HG03457 (cell line): ENCODE data around the gene BCOR.

ENCODE experiments used
- ATAC-seq: cut with Tn5 transposase; IDR thresholded peaks from one replicate; pipeline ENCODE4 v1.9.1; 2021; ENCODE audit warnings: moderate number of reproducible peaks; ENCODE audit not compliant: unreplicated experiment

The BCOR gene

GRCh38 chrX:40068048-40068447, 29.7 kb downstream of the BCOR start:
- no peak for ATAC-seq

- no peak for ATAC-seq
These were observed 31.1 kb downstream of the BCOR start for GRCh38 chrX:40066700-40067099.

- ATAC-seq = no peak
These were observed 32.3 kb downstream of the BCOR start for GRCh38 chrX:40065296-40066046.

DNA sequence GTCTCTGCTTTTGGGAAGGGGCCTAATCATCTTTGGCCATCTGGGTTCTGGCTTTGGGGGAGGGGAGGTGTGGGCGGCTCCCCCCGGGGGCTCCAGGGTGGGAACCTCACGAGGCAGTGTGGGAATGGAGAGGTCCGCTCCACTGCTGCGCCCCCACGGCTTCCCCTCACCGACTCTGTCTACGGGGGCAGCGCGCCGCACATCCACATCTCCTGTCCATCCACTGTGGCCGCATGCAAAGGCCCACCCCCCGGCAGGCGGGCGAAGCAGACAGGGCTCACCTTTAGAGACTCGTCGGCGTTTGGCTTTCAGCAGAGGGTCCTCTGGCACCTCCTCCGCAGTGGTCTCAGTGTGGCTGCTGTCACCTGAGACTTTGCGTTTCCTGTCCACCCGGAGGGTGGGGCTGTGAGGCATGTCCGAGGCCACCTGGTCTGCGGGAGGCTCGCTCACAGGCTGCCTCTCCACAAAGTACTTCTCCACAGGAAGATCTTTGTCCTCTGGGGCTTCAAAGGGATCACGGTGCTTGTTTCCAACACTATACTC, 33.6 kb downstream of the BCOR start:
- ATAC-seq = no peak

- ATAC-seq = no peak
These were observed 34.2 kb downstream of the BCOR start for GRCh38 chrX:40063555-40063954.

- ATAC-seq = no peak
These were observed 35.1 kb downstream of the BCOR start for GRCh38 chrX:40062525-40063155.

GRCh38 chrX:40061871-40062524, 35.8 kb downstream of the BCOR start:
- ATAC-seq = no peak

- no peak for ATAC-seq
These were observed 36.8 kb downstream of the BCOR start for GRCh38 chrX:40061005-40061404.

GRCh38 chrX:40060356-40060845, 37.4 kb downstream of the BCOR start:
- ATAC-seq = no peak

DNA sequence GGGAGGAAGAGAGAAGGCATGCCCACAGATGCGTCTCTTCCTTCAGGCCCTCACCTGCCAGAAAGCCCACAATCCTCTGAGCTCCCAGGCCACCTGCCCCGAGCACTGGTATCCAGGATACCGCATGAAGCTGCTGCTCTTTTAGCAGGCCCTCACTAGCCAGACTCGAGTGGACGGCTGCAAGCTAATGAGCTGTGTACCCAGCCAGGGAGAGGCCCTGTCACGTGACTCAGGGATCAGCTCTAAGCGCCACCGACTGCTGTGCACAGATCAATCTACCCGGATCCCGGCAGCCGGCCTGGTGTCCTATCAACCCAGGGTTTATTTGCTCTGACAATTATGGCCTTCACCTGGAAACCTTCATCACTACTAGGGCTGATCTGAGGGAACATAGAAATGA, 39.0 kb downstream of the BCOR start:
- ATAC-seq = no peak

DNA sequence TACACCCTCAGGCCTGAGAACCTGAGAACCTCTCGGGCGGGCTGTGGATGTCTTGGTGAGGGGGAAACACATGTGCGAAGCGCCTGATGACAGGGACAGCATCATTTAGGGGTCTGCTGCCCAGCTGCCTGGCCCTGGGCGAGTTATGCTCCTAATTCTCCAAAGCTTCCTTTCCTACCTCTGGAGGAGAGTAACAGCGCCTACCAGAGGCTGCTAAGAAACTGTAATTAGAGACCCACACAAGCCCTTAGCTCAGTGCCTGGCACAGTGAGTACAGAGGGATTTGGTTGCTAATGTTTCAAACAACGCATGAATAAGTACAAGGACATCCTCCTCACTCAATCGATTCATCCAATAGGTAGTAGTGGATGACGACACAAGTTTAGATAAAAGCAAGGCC, 40.4 kb downstream of the BCOR start:
- ATAC-seq = no peak

GRCh38 chrX:40056420-40056819, 41.3 kb downstream of the BCOR start:
- ATAC-seq = no peak

DNA sequence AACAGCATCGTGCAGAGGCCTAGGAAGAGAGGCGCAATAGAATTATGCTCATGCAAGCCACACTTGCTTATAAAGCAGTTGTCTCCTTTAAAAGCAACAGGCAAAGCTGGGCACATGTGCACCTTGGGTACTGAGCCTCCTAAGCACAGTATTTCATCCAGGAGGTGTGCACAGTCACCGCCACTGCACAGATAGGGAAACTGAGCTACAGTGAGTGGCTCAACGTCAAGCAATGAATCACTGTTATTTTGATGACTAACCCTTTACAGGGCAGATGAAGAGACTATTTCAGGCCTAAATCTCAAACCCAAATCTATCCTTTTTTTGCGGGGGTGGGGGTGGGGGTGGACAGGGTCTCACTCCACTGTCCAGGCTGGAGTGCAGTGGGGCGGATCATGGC, 42.3 kb downstream of the BCOR start:
- no peak for ATAC-seq

GRCh38 chrX:40054793-40055192, 43.0 kb downstream of the BCOR start:
- no peak for ATAC-seq

DNA sequence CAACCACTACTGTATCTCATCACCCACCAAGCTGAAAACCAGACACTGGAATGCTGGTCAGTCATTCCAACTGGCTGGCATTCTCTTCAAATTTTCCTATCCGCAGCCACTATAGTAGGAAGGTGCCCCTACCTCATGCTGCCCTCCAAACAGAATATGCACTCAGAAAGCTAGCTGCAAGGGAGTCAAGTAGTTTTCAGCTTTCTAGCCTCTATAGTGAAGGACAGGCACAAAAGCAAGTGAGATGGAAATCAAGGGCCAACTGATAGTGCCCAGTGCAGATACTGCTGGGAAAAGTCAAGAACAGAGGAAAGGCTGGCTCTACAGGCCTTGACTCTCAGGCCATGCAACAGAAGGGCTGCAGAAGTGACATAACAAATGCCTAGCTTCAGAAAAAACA, 47.2 kb downstream of the BCOR start:
- no peak for ATAC-seq

DNA sequence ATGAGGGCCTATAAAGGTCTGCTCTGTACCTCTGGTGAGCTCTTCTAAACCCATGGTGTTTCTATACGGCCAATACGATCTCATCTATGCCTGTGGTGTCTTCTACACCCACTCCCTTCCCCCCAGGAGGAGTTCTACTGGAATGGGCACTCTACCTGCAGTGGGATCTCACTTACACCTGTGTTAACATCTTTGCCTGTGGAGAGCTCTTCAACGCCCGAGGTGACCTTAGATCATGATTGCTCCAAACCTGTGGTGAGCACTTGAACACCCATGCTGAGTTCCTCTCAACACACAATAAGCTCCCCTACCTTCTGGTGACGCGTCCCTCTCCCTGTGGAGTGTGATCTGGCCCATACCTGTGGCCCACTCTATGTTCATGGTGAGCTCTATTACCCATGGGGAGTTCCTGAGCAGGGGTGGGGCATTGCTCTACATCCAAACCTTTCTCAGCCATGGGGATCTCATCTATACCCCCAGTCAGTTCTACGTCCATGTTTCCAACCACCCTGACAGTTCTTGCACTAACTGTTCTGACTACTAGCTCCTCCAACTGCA, 48.6 kb downstream of the BCOR start:
- no peak for ATAC-seq

GRCh38 chrX:40047485-40047884, 50.3 kb downstream of the BCOR start:
- ATAC-seq = no peak

DNA sequence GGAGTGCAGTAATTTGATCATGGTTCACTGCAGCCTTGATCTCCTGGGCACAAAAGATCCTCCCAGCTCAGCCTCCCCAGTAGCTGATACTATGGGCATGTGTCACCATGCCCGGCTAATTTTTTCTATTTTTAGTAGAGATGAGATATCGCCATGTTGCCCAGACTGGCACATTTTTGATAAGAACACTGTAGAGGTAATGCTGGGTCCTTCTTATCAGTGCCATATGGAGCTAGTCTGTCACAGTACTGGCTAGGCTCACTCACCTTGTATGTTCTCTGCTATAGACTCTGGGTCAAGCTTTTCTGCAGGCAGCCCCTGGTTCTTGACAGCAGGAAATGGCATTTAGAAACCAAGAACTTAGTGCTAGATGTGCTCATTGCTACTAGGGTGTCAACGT, 53.9 kb downstream of the BCOR start:
- ATAC-seq = no peak

DNA sequence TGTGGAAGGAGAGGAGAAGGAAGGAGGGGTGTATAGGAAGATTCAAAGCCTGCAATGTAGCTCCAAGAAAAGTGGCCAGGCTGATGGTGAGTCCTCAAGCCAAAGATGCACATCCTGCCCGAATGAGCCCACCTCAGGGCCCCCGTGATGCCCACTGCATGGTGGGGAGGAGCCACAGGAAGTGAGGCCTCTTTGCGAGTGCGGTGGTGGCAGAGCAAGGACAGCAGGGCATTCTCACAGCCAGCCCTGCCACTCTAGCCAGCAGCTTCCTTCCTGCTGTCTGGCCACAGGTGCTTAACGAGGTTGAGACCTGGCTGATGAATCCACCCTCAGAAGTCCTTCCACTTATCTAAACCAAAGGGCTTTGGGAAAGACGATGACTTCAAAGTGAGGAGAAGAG, 55.8 kb downstream of the BCOR start:
- ATAC-seq = no peak

DNA sequence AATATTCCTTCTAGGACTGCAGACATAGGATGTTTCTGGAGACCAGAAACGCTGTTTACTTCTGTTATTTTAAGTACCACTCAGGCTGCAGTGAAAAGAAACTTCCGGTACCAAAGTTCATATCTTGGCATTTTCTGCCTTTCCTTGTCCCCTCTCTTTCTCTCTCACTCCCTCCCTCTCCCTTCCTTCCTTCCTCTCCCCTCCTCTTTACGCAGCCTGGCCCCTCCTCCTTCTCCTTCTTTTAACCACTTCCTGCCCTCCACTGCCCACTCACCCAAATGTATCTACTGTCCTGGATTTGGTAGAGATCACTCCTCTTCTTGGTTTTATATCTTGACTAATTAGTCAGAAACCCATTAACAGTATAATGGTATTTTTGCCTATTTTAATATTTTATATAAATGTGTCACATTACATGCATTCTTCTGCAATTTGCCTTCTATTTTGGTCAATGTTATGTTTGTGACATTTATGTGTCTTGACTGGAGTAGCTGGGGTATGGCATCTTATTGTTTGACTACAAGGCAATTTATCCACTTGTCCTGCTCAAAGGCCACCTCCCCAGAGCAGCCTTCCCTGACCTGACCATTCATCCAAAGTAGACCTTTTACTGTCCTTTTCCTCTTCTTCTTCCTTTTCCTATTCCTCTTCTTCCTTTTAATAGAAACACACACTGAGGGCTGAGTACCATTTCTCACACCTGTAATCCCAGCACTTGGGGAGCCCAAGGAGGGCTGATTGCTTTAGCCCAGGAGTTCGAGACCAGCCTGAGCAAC, 56.9 kb downstream of the BCOR start:
- ATAC-seq = no peak

- ATAC-seq = no peak
These were observed 57.9 kb downstream of the BCOR start for GRCh38 chrX:40039887-40040286.
